Retina (tissue), 1 donor: ENCODE measurements around the gene ZNF407.

Experiments
- DNase-seq: peaks from one replicate; pipeline ENCODE4 v3.0.0-alpha.2; 2016

Gene ZNF407

GRCh38 chr18:74582642-74583041, 15.0 kb upstream of the ZNF407 start:
- no peak for DNase-seq

GRCh38 chr18:74587441-74587840, 10.2 kb upstream of the ZNF407 start:
- DNase-seq = no peak

- DNase-seq = no peak
Observed at GRCh38 chr18:74589021-74589420, 8.6 kb upstream of the ZNF407 start.

- DNase-seq = no peak
Observed at GRCh38 chr18:74589811-74590210, 7.9 kb upstream of the ZNF407 start.

DNA sequence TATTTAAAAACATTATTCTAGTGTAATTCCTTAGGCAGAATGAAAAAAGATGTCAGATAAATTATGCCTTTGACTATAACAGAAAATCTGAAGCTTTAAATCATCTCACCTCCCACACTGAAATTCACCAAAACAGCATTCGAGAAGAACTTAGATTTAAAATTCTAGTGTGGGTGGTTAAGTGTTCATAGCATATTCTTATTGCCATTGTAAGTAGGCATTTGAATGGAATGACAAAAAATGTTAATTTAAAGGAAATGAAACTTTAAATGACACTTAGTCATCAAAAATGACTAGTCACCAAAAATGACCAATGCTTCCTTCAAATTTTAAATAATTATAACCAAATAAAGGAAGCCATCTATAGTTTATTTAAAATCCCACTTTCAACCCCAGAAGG, 7.0 kb upstream of the ZNF407 start:
- DNase-seq = no peak

- no peak for DNase-seq
Observed at GRCh38 chr18:74595431-74595830, 2.2 kb upstream of the ZNF407 start.

DNA sequence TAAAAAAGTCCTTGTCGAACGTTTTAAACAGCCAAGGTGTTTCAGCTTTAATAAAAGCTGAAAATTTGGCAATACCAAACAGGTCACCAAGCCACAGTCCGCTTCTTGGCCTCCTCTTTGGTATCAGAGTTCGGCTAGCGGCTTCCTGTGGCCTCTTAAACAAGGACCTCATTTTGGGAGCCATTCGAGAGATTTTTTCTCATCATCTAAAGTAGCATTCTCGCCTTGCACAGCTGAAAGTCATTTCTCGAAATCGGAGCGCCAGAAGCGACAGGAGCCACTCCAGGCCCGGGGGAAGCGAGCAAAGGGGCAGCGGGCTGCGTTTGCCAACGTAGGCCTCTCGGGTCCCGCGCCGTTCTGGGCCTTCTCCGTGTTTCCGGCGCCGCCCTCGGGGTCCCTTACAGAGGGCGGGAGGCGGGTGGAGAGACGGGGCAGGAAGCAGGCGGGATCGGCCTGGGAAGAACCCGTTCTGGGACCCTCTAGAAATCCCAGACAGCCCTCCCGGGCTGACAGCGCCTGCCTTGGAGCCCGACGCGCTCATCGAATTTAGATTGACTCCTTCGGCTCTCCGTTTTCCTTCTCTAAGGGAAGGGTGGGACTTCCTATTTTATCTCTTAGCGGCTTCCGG, 522 bp upstream of the ZNF407 start:
- peak; percentile 98 for DNase-seq

DNA sequence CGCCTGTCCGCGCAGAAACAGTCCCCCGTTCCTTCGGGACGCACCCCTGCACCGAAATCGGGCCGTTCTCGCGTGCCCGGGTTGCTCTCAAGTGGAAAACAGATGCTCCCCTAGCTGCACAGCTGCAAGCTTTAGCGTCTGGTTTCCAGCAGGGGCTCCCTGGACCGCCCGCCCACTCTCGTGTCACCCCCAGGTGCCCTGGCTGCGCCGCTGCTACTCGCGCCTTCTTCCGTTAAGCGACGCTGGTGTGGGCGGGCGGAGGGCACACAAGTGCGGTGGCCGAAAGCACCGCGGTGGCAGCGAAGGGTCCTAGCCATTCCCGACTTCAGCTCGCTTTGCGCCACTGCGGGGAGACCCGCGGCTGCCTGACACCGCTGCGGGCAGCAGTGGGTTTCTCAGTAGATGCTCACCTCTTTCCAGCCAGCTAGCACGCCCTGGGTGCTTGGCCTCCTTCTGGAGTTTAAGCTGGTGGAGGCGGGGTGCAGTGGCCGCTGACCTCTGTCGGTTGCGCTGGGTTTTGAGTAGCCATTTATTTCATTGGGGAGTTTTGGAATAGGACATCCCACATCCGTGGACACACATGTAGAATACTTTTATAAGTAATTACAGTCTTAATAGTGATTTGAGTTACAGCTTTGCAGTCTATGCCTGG, 806 bp downstream of the ZNF407 start:
- peak; percentile 89 for DNase-seq

GRCh38 chr18:74604361-74604760, 6.7 kb downstream of the ZNF407 start:
- DNase-seq = no peak

GRCh38 chr18:74604774-74605173, 7.1 kb downstream of the ZNF407 start:
- no peak for DNase-seq

DNA sequence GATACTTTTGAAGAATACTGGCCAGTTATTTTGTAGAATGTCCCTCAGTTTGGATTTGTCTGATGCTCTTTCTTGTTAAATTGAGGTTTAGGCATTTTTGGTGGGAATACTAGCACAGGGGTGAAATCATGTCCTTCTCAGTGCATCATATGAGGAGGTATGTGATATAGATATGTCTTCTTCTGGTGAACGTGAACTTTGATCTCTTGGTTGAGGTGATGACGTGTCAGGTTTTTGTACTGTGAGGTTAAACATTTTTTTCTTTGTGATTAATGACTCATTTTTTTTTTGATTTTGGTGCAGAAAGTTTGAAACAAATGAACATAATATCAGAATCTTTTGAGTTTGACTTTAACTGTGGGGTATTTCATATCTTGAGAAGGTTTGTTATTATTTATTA, 11.0 kb downstream of the ZNF407 start:
- DNase-seq = no peak

- DNase-seq = no peak
Observed at GRCh38 chr18:74609535-74609934, 11.9 kb downstream of the ZNF407 start.

GRCh38 chr18:74610051-74610615, 12.5 kb downstream of the ZNF407 start:
- DNase-seq = no peak

DNA sequence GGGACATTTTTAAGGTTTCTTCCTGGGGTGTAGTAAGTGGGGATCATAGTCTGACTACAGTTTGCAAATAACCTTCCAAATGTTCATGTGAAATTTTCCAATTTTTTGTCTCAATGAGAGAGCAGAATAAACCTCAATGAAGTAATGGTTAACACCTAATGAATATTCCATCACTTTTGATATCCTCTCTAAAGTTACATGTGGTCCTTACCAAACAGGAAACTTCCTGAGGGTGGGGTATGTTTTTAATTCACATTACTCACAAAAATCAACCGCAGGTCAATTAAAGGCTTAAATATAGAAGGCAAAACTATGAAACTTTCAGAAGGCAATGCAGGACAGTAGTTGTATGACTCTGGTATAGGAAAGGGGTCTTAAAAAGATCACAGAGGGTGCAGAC, 13.2 kb downstream of the ZNF407 start:
- DNase-seq = no peak

DNA sequence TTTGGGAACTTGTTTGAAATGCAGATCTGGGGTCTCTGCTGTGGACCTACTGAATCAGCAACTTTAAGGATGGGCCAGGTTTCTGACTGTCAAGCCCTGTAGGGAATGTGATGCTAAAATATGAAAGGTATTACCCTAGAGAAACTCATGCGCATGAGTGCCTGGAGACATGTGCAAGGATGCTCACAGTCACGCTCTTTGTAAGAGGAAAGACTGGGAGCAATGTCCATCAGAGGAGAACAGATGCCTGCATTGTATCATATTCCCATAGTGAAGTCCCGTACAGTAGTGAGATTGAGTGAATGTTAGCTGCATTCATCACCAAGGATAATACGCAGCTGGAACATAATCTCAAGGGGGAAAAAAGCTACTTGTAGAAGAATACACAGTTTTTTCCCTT, 14.1 kb downstream of the ZNF407 start:
- no peak for DNase-seq

GRCh38 chr18:74613381-74613780, 15.7 kb downstream of the ZNF407 start:
- DNase-seq = no peak

DNA sequence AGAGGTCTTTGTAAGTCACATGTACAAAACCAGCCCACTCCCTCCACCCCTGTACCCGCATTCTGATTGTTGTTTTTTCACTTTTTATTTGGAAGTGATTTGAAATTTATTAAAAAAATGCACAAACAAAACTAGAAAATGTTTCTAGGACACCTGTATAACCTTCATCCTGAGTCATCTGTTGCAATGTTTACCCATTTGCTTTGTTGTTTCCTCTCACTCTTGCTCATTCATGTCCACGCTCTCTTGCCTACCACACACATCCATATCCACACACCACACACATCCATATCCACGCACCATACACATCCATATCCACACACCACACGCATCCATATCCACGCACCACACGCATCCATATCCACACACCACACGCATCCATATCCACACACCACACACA, 18.8 kb downstream of the ZNF407 start:
- no peak for DNase-seq

- DNase-seq = no peak
Observed at GRCh38 chr18:74617486-74617885, 19.8 kb downstream of the ZNF407 start.

- no peak for DNase-seq
Observed at GRCh38 chr18:74622072-74622471, 24.4 kb downstream of the ZNF407 start.

GRCh38 chr18:74623047-74623816, 25.6 kb downstream of the ZNF407 start:
- DNase-seq = peak; percentile 19

GRCh38 chr18:74624466-74624865, 26.8 kb downstream of the ZNF407 start:
- DNase-seq = no peak

DNA sequence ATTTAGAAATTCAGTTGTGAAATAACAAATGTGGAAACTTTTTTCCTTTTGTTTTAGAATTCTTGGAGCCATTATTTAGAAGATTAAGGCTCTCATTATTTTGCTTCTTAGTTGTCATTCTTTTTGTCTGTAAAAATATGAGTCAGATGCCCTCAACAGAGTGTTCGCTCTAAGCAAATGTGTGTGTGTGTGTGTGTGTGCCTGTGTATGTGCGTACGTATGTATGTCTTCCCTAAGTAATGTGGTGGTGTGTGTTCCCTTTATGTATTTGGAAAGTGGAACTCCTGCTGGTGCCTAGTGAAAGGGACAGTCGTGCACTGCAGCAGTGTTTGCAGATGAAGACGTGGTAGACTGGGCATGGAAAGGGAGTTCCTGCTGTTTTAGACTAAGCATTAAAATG, 27.5 kb downstream of the ZNF407 start:
- DNase-seq = no peak

GRCh38 chr18:74626049-74626874, 28.6 kb downstream of the ZNF407 start:
- no peak for DNase-seq
